NCI-H510A (cell line): ENCODE results near the gene TLR4.

Experiments used
- DNase-seq: peaks from one replicate; lab custom pipeline; 2025; lab: John Stamatoyannopoulos, UW

Gene TLR4

GRCh38 chr9:117745598-117745997 is 41.4 kb downstream of the TLR4 start:
- DNase-seq, result no peak

GRCh38 chr9:117746263-117746662 is 42.1 kb downstream of the TLR4 start:
- DNase-seq, result no peak

- DNase-seq, result no peak
Measured at GRCh38 chr9:117747386-117747970, 43.3 kb downstream of the TLR4 start.

DNA sequence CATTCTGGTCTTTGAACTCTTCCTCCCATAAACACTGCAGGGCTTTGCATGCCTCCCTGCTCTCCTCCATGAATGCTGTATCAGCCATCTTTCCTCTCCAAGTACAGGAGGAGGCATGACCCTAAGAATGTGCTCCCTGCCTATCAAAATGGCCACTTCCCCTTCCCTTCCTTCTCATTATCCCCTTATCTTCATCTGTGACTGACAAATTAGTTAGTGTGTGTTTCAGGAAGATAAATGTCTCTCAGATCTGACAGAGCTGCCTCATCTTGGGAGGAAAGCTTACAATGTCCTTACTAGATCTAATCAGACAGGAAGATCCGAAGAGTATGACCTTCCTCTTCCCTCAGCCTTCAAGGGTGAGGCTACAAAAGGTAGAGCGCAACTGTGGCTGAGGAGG is 46.2 kb downstream of the TLR4 start:
- DNase-seq, result no peak

GRCh38 chr9:117752894-117753293 is 48.7 kb downstream of the TLR4 start:
- no peak for DNase-seq

- no peak for DNase-seq
Measured at GRCh38 chr9:117757561-117758190, 53.5 kb downstream of the TLR4 start.

- DNase-seq, result no peak
Measured at GRCh38 chr9:117763314-117763713, 59.1 kb downstream of the TLR4 start.

- DNase-seq, result no peak
Measured at GRCh38 chr9:117768750-117769395, 64.7 kb downstream of the TLR4 start.

- no peak for DNase-seq
Measured at GRCh38 chr9:117771136-117771535, 66.9 kb downstream of the TLR4 start.

DNA sequence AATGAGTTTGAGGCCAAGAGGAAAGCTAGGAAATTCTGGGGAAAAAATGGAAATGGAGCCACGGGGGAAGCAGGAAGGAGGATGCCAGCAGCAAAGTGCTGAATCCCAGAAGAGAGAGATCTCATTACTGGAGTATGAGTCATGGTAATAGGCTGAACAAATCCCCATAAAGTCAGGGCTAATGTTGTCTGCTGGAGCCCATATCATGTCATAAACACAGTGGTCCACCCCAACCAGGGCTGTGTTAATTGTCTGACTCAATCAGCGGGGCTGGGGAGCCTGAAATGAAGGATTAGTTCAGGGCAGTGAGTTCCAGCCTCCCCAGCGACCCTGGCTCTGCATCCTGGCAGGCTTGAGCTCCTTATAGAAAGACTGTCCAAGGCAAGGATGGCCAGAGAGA is 68.8 kb downstream of the TLR4 start:
- DNase-seq, result no peak
